A549 (cell line): ENCODE measurements around the gene SF1. TPM values are rescaled to one million over a fixed set of nuclear protein-coding genes. Genes with fewer than 3 reads are reported as not detected.

Source experiments
- ATAC-seq, 2 experiments: fragments of 200-7000 bp in 1 of 2; fragments of >200 bp in 1 of 2; cut with Nextera tagmentation in 1 of 2; cut with Tn5 transposase in 1 of 2; 3 replicates each; pipeline versions ENCODE4 v1.8.0 to v1.9.1; 2018 to 2020; ENCODE audit warnings: mild to moderate bottlenecking in 1 of 2, moderate library complexity in 1 of 2
- CTCF ChIA-PET: fragments of 300-600 bp; sonication (Branson Sonifier 250); formaldehyde crosslinking; extraction: SDS; loops from one replicate; lab custom pipeline; 2021; ENCODE audit warnings: antibody characterized with exemption, inconsistent platforms; lab: Yijun Ruan, JAX
- POLR2A ChIA-PET: fragments of 350-600 bp; formaldehyde crosslinking; extraction: SDS; loops from one replicate; lab custom pipeline; 2021; ENCODE audit warnings: antibody characterized with exemption, inconsistent platforms; lab: Yijun Ruan, JAX
- DNase-seq, 2 experiments: peaks; one replicate each; pipeline versions ENCODE4 v3.0.0 to v3.0.0-alpha.2; 2011 to 2016; ENCODE audit warnings: low read depth in 1 of 2, low spot score in 1 of 2
- FAIRE-seq: peaks from 2 replicates; lab custom pipeline; 2011; peaks lifted over from hg19 to GRCh38; lab: Jason Lieb, UNC
- H3K27ac ChIP-seq, 2 experiments: fragments of >200 bp; sonication (Bioruptor Twin); formaldehyde crosslinking; 3 replicates each; pipeline ENCODE4 v1.5.1; 2016 to 2017
- H3K4me1 ChIP-seq: fragments of >200 bp; sonication (Bioruptor Twin); formaldehyde crosslinking; 3 replicates; pipeline ENCODE4 v1.6.1; 2016
- H3K4me2 ChIP-seq: fragments of >200 bp; sonication (Bioruptor Twin); formaldehyde crosslinking; 3 replicates; pipeline ENCODE4 v1.6.1; 2016
- H3K4me3 ChIP-seq: fragments of >200 bp; sonication (Bioruptor Twin); formaldehyde crosslinking; 3 replicates; pipeline ENCODE4 v1.5.1; 2016
- H3K9me3 ChIP-seq: fragments of >200 bp; sonication (Bioruptor Twin); formaldehyde crosslinking; 3 replicates; pipeline ENCODE4 v1.6.1; 2016
- ATOH8 ChIP-seq: fragments of 250-450 bp; sonication (Bioruptor Pico); IDR thresholded peaks from 2 replicates; pipeline ENCODE4 v1.5.0; 2020; ENCODE audit warnings: low read depth, mild to moderate bottlenecking, moderate library complexity
- CHD2 ChIP-seq: fragments of 150-350 bp; IDR thresholded peaks from 2 replicates; pipeline ENCODE4 v1.6.1; 2014; ENCODE audit warnings: low read length; ENCODE audit not compliant: partially characterized antibody
- EHF ChIP-seq: fragments of 250-450 bp; sonication (Bioruptor Pico); IDR thresholded peaks from 2 replicates; pipeline ENCODE4 v1.5.0; 2020; ENCODE audit warnings: mild to moderate bottlenecking
- EHMT2 ChIP-seq: fragments of 200-600 bp; sonication (generic); IDR thresholded peaks from 2 replicates; pipeline ENCODE4 v1.6.1; 2016; ENCODE audit warnings: antibody characterized with exemption, low read depth, mild to moderate bottlenecking, moderate library complexity
- ELK1 ChIP-seq: fragments of 150-350 bp; IDR thresholded peaks from 2 replicates; pipeline ENCODE4 v1.6.1; 2014; ENCODE audit warnings: low read depth, mild to moderate bottlenecking, low read length
- EP300 ChIP-seq, 2 experiments: fragments of >200 bp; sonication (Bioruptor Twin); formaldehyde crosslinking; IDR thresholded peaks; 2 replicates in 1 of 2; 3 replicates in 1 of 2; pipeline ENCODE4 v1.6.1; 2016 to 2017
- ESRRA ChIP-seq: fragments of 150-350 bp; IDR thresholded peaks from 2 replicates; pipeline ENCODE4 v1.6.1; 2014; ENCODE audit warnings: mild to moderate bottlenecking, low read length, borderline replicate concordance
- FOSL2 ChIP-seq, 2 experiments: fragments of 450-650 bp in 1 of 2; fragments of >200 bp in 1 of 2; sonication (Bioruptor Twin) in 1 of 2; formaldehyde crosslinking; IDR thresholded peaks; 2 replicates each; pipeline versions ENCODE4 v1.5.0 to v1.6.1; 2016 to 2020; ENCODE audit warnings: mild to moderate bottlenecking in 1 of 2, moderate library complexity in 1 of 2
- HDAC2 ChIP-seq: fragments of 200-600 bp; sonication (generic); IDR thresholded peaks from 2 replicates; pipeline ENCODE4 v1.6.1; 2016
- HEYL ChIP-seq: fragments of 250-450 bp; sonication (Bioruptor Pico); IDR thresholded peaks from 2 replicates; pipeline ENCODE4 v1.8.0; 2021; ENCODE audit warnings: mild to moderate bottlenecking, moderate library complexity
- HOXA7 ChIP-seq: fragments of 250-450 bp; sonication (Bioruptor Pico); IDR thresholded peaks from 2 replicates; pipeline ENCODE4 v1.5.0; 2020; ENCODE audit warnings: mild to moderate bottlenecking, moderate library complexity
- HOXB13 ChIP-seq: fragments of 250-450 bp; sonication (Bioruptor Pico); IDR thresholded peaks from 2 replicates; pipeline ENCODE4 v1.5.0; 2020; ENCODE audit warnings: low read depth, mild to moderate bottlenecking, moderate library complexity
- HOXB5 ChIP-seq: fragments of 250-450 bp; sonication (Bioruptor Pico); IDR thresholded peaks from 2 replicates; pipeline ENCODE4 v1.5.0; 2020; ENCODE audit warnings: mild to moderate bottlenecking, moderate library complexity
- JUN ChIP-seq, 2 experiments: fragments of >200 bp; sonication (Bioruptor Twin); formaldehyde crosslinking; IDR thresholded peaks; 2 replicates in 1 of 2; 3 replicates in 1 of 2; pipeline ENCODE4 v1.6.1; 2016 to 2017
- NFE2L2 ChIP-seq: fragments of 150-350 bp; conservative IDR thresholded peaks from 2 replicates; pipeline ENCODE4 v1.6.1; 2014; ENCODE audit warnings: low read length
- NPAS2 ChIP-seq: fragments of 250-450 bp; sonication (Bioruptor Pico); IDR thresholded peaks from 2 replicates; pipeline ENCODE4 v1.8.0; 2022; ENCODE audit warnings: mild to moderate bottlenecking, moderate library complexity, borderline replicate concordance
- NR3C1 ChIP-seq: fragments of >200 bp; sonication (Bioruptor Twin); formaldehyde crosslinking; IDR thresholded peaks from 3 replicates; pipeline ENCODE4 v1.6.1; 2017
- PBX3 ChIP-seq: IDR thresholded peaks from 2 replicates; pipeline ENCODE4 v1.6.1; 2012
- POLR2A ChIP-seq: IDR thresholded peaks from 2 replicates; pipeline ENCODE4 v1.6.1; 2012; ENCODE audit warnings: mild to moderate bottlenecking, low read length
- RAD21 ChIP-seq, 2 experiments: fragments of >200 bp in 1 of 2; sonication (Bioruptor Twin) in 1 of 2; formaldehyde crosslinking in 1 of 2; IDR thresholded peaks in 1 of 2; conservative IDR thresholded peaks in 1 of 2; 2 replicates in 1 of 2; 3 replicates in 1 of 2; pipeline ENCODE4 v1.6.1; 2012 to 2018; ENCODE audit warnings: inconsistent platforms in 1 of 2
- RARB ChIP-seq: fragments of 250-450 bp; sonication (Bioruptor Pico); IDR thresholded peaks from 2 replicates; pipeline ENCODE4 v1.8.0; 2021; ENCODE audit warnings: mild to moderate bottlenecking, moderate library complexity
- RFX5 ChIP-seq: fragments of 450-650 bp; IDR thresholded peaks from 2 replicates; pipeline ENCODE4 v1.7.1; 2014; ENCODE audit warnings: antibody characterized with exemption, mild to moderate bottlenecking, moderate library complexity
- SMC3 ChIP-seq: fragments of >200 bp; sonication (Bioruptor Twin); formaldehyde crosslinking; IDR thresholded peaks from 3 replicates; pipeline ENCODE4 v1.6.1; 2018; ENCODE audit warnings: inconsistent platforms
- SREBF2 ChIP-seq: fragments of 450-650 bp; IDR thresholded peaks from 2 replicates; pipeline ENCODE4 v1.6.1; 2014; ENCODE audit warnings: mild to moderate bottlenecking, moderate library complexity
- TFCP2L1 ChIP-seq: fragments of 250-450 bp; sonication (Bioruptor Pico); IDR thresholded peaks from 2 replicates; pipeline ENCODE4 v1.5.0; 2021; ENCODE audit warnings: mild to moderate bottlenecking
- ZFP36 ChIP-seq: fragments of 450-650 bp; IDR thresholded peaks from 2 replicates; pipeline ENCODE4 v1.6.1; 2014; ENCODE audit warnings: borderline replicate concordance; ENCODE audit not compliant: partially characterized antibody
- WGBS: methylation state at CpG from one replicate; pipeline ENCODE4 v1.1.6; 2017; ENCODE audit errors: missing lambda C conversion rate; 5-methylcytosine and 5-hydroxymethylcytosine counted together
- polyA plus RNA-seq, 4 experiments: library from polyadenylated mRNA; depleted of rRNA in 3 of 4; stranded (reverse); fragments of >200 nt; fragmentation: RNase III in 1 of 4; extraction: RNeasy Plus Mini Kit Qiagen cat#74134 plus additional on column Dnase treatment in 1 of 4; gene quantifications; 2 replicates in 3 of 4; 3 replicates in 1 of 4; pipeline ENCODE4 v1.2.3, GENCODE V29; 2011 to 2017

SF1 gene
- polyA plus RNA-seq, 2 of the 4 experiments (the other 2 are of a cell fraction), result 104 to 310 TPM

GRCh38 chr11:64715110-64715509 is 63.2 kb downstream of the SF1 start:
- no peak overlapping the region for H3K27ac ChIP-seq
- WGBS, result 12% methylated on average over 5 of the region's 5 CpGs
- no peak for DNase-seq
- H3K9me3 ChIP-seq, result no peaks in the 10 kb centered on the region
- FAIRE-seq, result no peak
- H3K4me2 ChIP-seq, result no peak overlapping the region
- ATAC-seq, result no peak
- TF ChIP-seq EHMT2, result no peak
- TF ChIP-seq JUN (IDR thresholded peaks at IDR 0.05), result no peak
- no peak for TF ChIP-seq RAD21 (conservative IDR thresholded peaks at IDR 0.05 in 1 of 2, IDR thresholded peaks at IDR 0.05 in 1 of 2)
- TF ChIP-seq EP300 (IDR thresholded peaks at IDR 0.05), result no peak
- no peak for TF ChIP-seq HOXA7 (CRISPR knock-in tag)
- TF ChIP-seq EHF (CRISPR knock-in tag), result no peak
- no peak for TF ChIP-seq HEYL (CRISPR knock-in tag)
- TF ChIP-seq POLR2A, result no peak
- no peak for TF ChIP-seq RARB (CRISPR knock-in tag)
- TF ChIP-seq HOXB13 (CRISPR knock-in tag), result no peak
- no peak for TF ChIP-seq ESRRA
- TF ChIP-seq NR3C1, result no peak
- TF ChIP-seq ELK1, result no peak
- TF ChIP-seq PBX3, result no peak
- no peak for TF ChIP-seq FOSL2 (IDR thresholded peaks at IDR 0.05)
- TF ChIP-seq FOSL2 (CRISPR knock-in tag; IDR thresholded peaks at IDR 0.05), result no peak
- no peak for TF ChIP-seq NFE2L2
- TF ChIP-seq ATOH8 (CRISPR knock-in tag), result no peak
- TF ChIP-seq SMC3, result no peak
- H3K4me1 ChIP-seq, result peaks cover 12% of the 10 kb centered on the region; the same call in 2 of the 3 replicates
- CTCF ChIA-PET, result interaction anchor here (0.6 to 8.1 kb wide), 6 partner anchors 11 to 369 kb away, joined by 3 to 48 read pairs (median 4); partner anchors contain the start of gene RASGRP2
- H3K4me3 ChIP-seq, result no peak overlapping the region
- POLR2A ChIA-PET, result no interaction called here

GRCh38 chr11:64714666-64715065 is 63.7 kb downstream of the SF1 start:
- peaks cover 13% of the 10 kb centered on the region; the same call in 2 of the 3 replicates for H3K4me1 ChIP-seq
- WGBS, result 70% methylated on average over 5 of the region's 5 CpGs
- ChIA-PET CTCF (interaction anchor here (0.6 to 8.1 kb wide), 3 partner anchors 26 to 203 kb away, joined by 3 to 48 read pairs (median 21); partner anchors contain the start of gene RASGRP2), POLR2A (no interaction called here)
- no peak overlapping the region for H3K4me3 ChIP-seq
- H3K27ac ChIP-seq, result no peak overlapping the region
- no peaks in the 10 kb centered on the region for H3K9me3 ChIP-seq
- no peak overlapping the region for H3K4me2 ChIP-seq
- no peak for FAIRE-seq
- ATAC-seq, result no peak
- no peak for DNase-seq
- no peak for TF ChIP-seq JUN (IDR thresholded peaks at IDR 0.05)
- no peak for TF ChIP-seq SMC3
- no peak for TF ChIP-seq ELK1
- TF ChIP-seq HDAC2, result no peak
- no peak for TF ChIP-seq TFCP2L1 (CRISPR knock-in tag)
- TF ChIP-seq RFX5, result no peak
- no peak for TF ChIP-seq HOXA7 (CRISPR knock-in tag)
- TF ChIP-seq ZFP36, result no peak
- TF ChIP-seq EP300 (IDR thresholded peaks at IDR 0.05), result no peak
- no peak for TF ChIP-seq NPAS2 (CRISPR knock-in tag)
- TF ChIP-seq CHD2, result no peak
- no peak for TF ChIP-seq HOXB5 (CRISPR knock-in tag)
- TF ChIP-seq SREBF2, result no peak

Other genes with a start within 250 kb of the SF1 start
- 0.19 and 0.23 TPM in 2 replicates for gene SLC22A11, start 222.6 kb downstream of the SF1 start, polyA plus RNA-seq (2011; rRNA removed)
- 0.07 to 0.17 TPM (median 0.16 TPM) in 3 replicates for gene SLC22A11, start 222.6 kb downstream of the SF1 start, polyA plus RNA-seq (2017; fragmentation: RNase III; extraction: RNeasy Plus Mini Kit Qiagen cat#74134 plus additional on column Dnase treatment)
- gene SLC22A12, start 187.3 kb downstream of the SF1 start, polyA plus RNA-seq (2011; rRNA removed), result not detected in 2 replicates
- not detected in 3 replicates for gene SLC22A12, start 187.3 kb downstream of the SF1 start, polyA plus RNA-seq (2017; fragmentation: RNase III; extraction: RNeasy Plus Mini Kit Qiagen cat#74134 plus additional on column Dnase treatment)
- not detected in 2 replicates for gene NRXN2, start 55.3 kb downstream of the SF1 start, polyA plus RNA-seq (2011; rRNA removed)
- 0.04 to 0.17 TPM (median 0.07 TPM) in 3 replicates for gene NRXN2, start 55.3 kb downstream of the SF1 start, polyA plus RNA-seq (2017; fragmentation: RNase III; extraction: RNeasy Plus Mini Kit Qiagen cat#74134 plus additional on column Dnase treatment)
- gene RASGRP2, start 34.4 kb downstream of the SF1 start, polyA plus RNA-seq (2011; rRNA removed), result 0.88 and 0.95 TPM in 2 replicates
- 0.89 to 1.1 TPM (median 0.94 TPM) in 3 replicates for gene RASGRP2, start 34.4 kb downstream of the SF1 start, polyA plus RNA-seq (2017; fragmentation: RNase III; extraction: RNeasy Plus Mini Kit Qiagen cat#74134 plus additional on column Dnase treatment)
- gene PYGM, start 18.6 kb downstream of the SF1 start, polyA plus RNA-seq (2011; rRNA removed), result 0.22 and 0.40 TPM in 2 replicates
- 0.23 to 0.51 TPM (median 0.39 TPM) in 3 replicates for gene PYGM, start 18.6 kb downstream of the SF1 start, polyA plus RNA-seq (2017; fragmentation: RNase III; extraction: RNeasy Plus Mini Kit Qiagen cat#74134 plus additional on column Dnase treatment)
- 9.4 and 10.2 TPM in 2 replicates for gene MAP4K2, start 24.7 kb upstream of the SF1 start, polyA plus RNA-seq (2011; rRNA removed)
- 8.4 to 10.6 TPM (median 9.9 TPM) in 3 replicates for gene MAP4K2, start 24.7 kb upstream of the SF1 start, polyA plus RNA-seq (2017; fragmentation: RNase III; extraction: RNeasy Plus Mini Kit Qiagen cat#74134 plus additional on column Dnase treatment)
- gene MEN1, start 32.0 kb upstream of the SF1 start, polyA plus RNA-seq (2011; rRNA removed), result 17.0 and 18.5 TPM in 2 replicates
- gene MEN1, start 32.0 kb upstream of the SF1 start, polyA plus RNA-seq (2017; fragmentation: RNase III; extraction: RNeasy Plus Mini Kit Qiagen cat#74134 plus additional on column Dnase treatment), result 30.2 to 35.5 TPM (median 34.7 TPM) in 3 replicates
- 0.35 and 0.50 TPM in 2 replicates for gene CDC42BPG, start 66.1 kb upstream of the SF1 start, polyA plus RNA-seq (2011; rRNA removed)
- gene CDC42BPG, start 66.1 kb upstream of the SF1 start, polyA plus RNA-seq (2017; fragmentation: RNase III; extraction: RNeasy Plus Mini Kit Qiagen cat#74134 plus additional on column Dnase treatment), result 1.0 to 1.1 TPM (median 1.0 TPM) in 3 replicates
- 25.9 and 27.7 TPM in 2 replicates for gene EHD1, start 100.1 kb upstream of the SF1 start, polyA plus RNA-seq (2011; rRNA removed)
- gene EHD1, start 100.1 kb upstream of the SF1 start, polyA plus RNA-seq (2017; fragmentation: RNase III; extraction: RNeasy Plus Mini Kit Qiagen cat#74134 plus additional on column Dnase treatment), result 37.8 to 52.4 TPM (median 43.4 TPM) in 3 replicates
- gene ATG2A, start 138.7 kb upstream of the SF1 start, polyA plus RNA-seq (2011; rRNA removed), result 3.1 and 4.0 TPM in 2 replicates
- 10.7 to 13.4 TPM (median 12.8 TPM) in 3 replicates for gene ATG2A, start 138.7 kb upstream of the SF1 start, polyA plus RNA-seq (2017; fragmentation: RNase III; extraction: RNeasy Plus Mini Kit Qiagen cat#74134 plus additional on column Dnase treatment)
- gene PPP2R5B, start 146.1 kb upstream of the SF1 start, polyA plus RNA-seq (2011; rRNA removed), result 6.9 and 11.1 TPM in 2 replicates
- 3.9 to 6.1 TPM (median 5.7 TPM) in 3 replicates for gene PPP2R5B, start 146.1 kb upstream of the SF1 start, polyA plus RNA-seq (2017; fragmentation: RNase III; extraction: RNeasy Plus Mini Kit Qiagen cat#74134 plus additional on column Dnase treatment)
- gene GPHA2, start 157.4 kb upstream of the SF1 start, polyA plus RNA-seq (2011; rRNA removed), result not detected in 2 replicates
- gene GPHA2, start 157.4 kb upstream of the SF1 start, polyA plus RNA-seq (2017; fragmentation: RNase III; extraction: RNeasy Plus Mini Kit Qiagen cat#74134 plus additional on column Dnase treatment), result not detected in 3 replicates
- 0.12 and 0.24 TPM in 2 replicates for gene MAJIN, start 193.6 kb upstream of the SF1 start, polyA plus RNA-seq (2011; rRNA removed)
- not detected in 3 replicates for gene MAJIN, start 193.6 kb upstream of the SF1 start, polyA plus RNA-seq (2017; fragmentation: RNase III; extraction: RNeasy Plus Mini Kit Qiagen cat#74134 plus additional on column Dnase treatment)
- 0.67 and 0.79 TPM in 2 replicates for gene BATF2, start 218.4 kb upstream of the SF1 start, polyA plus RNA-seq (2011; rRNA removed)
- gene BATF2, start 218.4 kb upstream of the SF1 start, polyA plus RNA-seq (2017; fragmentation: RNase III; extraction: RNeasy Plus Mini Kit Qiagen cat#74134 plus additional on column Dnase treatment), result 0.21 to 0.35 TPM (median 0.29 TPM) in 3 replicates
- gene ARL2, start 235.6 kb upstream of the SF1 start, polyA plus RNA-seq (2011; rRNA removed), result 117 and 129 TPM in 2 replicates
- gene ARL2, start 235.6 kb upstream of the SF1 start, polyA plus RNA-seq (2017; fragmentation: RNase III; extraction: RNeasy Plus Mini Kit Qiagen cat#74134 plus additional on column Dnase treatment), result 136 to 166 TPM (median 160 TPM) in 3 replicates
- gene SNX15, start 248.9 kb upstream of the SF1 start, polyA plus RNA-seq (2011; rRNA removed), result 13.4 and 15.8 TPM in 2 replicates
- 17.0 to 18.4 TPM (median 17.7 TPM) in 3 replicates for gene SNX15, start 248.9 kb upstream of the SF1 start, polyA plus RNA-seq (2017; fragmentation: RNase III; extraction: RNeasy Plus Mini Kit Qiagen cat#74134 plus additional on column Dnase treatment)